Cardiac atrium fibroblast (primary cell): ENCODE measurements around the gene DNAI2. TPM values are rescaled to one million over a fixed set of nuclear protein-coding genes. Genes with fewer than 3 reads are reported as not detected.

Source experiments
- total RNA-seq: library from RNA; depleted of rRNA; stranded (reverse); fragments of >200 nt; gene quantifications from 2 replicates; pipeline ENCODE4 v1.2.3, GENCODE V29; 2015

Gene DNAI2
- not detected in 2 replicates for total RNA-seq

GRCh38 chr17:74274060-74274708 is at the start of gene DNAI2:
DNAI2 (plus strand) TSS chr17:74274234; CDS start chr17:74281818, 7,584 bp downstream.

GRCh38 chr17:74325743-74326379 is 51.8 kb downstream of the DNAI2 start, which contains the start of gene KIF19:
KIF19 (plus strand) TSS chr17:74326226; CDS start chr17:74326350, 124 bp downstream.

GRCh38 chr17:74361230-74362068 is 87.4 kb downstream of the DNAI2 start, which contains the start of gene BTBD17:
BTBD17 (minus strand) TSS chr17:74361868; CDS start chr17:74361819, 49 bp downstream.

Other genes starting within 250 kb of the DNAI2 start
- gene RPL38, start 70.6 kb upstream of the DNAI2 start, total RNA-seq = 447 and 485 TPM in 2 replicates
- gene TTYH2, start 60.7 kb upstream of the DNAI2 start, total RNA-seq = 6.0 and 11.9 TPM in 2 replicates
- gene KIF19, start 52.0 kb downstream of the DNAI2 start, total RNA-seq = 0.97 TPM in 1 of 2 replicates, not detected in the other
- gene BTBD17, start 87.6 kb downstream of the DNAI2 start, total RNA-seq = not detected in 2 replicates
- not detected in 2 replicates for gene GPR142, start 93.3 kb downstream of the DNAI2 start, total RNA-seq
- gene GPRC5C, start 157.9 kb downstream of the DNAI2 start, total RNA-seq = 13.9 and 32.4 TPM in 2 replicates
- not detected in 2 replicates for gene CD300A, start 192.4 kb downstream of the DNAI2 start, total RNA-seq